ENCODE measurements around the gene AKT1.
"Not testable (repeated sequence)": the region's sequence is repeated elsewhere in the genome, so short reads cannot be mapped to it uniquely, and the experiment has no call there.

AKT1 gene

DNA sequence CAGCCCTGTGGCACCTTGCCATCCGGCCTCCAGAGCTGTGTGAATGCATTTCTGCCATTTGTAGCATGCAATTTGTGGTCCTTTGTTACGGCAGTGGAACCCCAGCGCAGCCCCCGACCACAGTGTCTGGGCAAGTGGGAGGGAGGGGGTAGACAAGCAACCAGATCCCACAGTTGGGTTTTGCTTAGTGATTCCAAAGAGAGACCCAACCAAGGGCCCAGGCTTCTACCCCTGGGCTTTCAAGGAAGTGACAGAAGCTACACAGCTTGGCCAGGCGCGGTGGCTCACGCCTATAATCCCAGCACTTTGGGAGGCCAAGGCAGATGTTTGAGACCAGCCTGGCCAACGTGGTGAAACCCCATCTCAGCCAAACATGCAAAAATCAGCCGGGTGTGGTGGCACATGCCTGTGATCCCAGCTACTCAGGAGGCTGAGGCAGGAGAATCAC, 23.2 kb upstream of the AKT1 start:
- DNase-seq (ENCODE audit: low spot score), result no peak

DNA sequence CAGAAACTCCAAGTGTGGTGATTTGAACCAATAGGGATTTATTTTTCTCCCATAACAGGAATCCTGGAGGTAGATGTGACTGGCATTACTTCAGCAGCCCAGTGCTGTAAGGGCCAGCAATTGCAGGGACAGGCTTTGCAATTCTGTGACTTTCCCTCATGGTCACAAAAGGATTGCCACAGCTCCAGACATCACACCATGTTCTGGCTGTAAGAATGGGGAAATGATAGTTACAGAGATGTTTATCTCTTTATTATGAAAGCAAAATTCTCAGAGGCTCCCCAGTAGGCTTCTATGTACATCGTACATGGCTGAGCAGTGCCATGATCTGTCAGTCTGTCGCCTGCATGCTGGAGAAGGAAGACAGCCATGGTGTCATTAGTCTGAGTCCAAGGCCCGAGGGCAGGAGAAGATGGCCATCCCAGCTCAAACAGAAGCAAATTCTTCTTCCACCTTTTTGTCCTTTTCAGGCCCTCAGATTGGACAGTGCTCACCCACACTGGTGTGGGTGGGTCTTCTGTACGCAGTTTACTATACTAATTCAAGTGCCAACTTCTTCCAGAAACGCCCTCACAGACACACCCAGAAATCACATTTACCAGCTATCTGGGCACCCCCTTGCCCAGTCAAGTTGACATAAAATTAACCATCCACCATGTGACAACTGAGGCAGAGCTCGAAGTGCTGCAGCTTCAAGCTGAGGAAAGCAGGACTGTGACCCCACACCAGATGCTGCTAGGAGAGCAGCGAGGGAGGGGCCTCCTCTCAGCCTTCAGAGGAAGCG, 22.6 kb upstream of the AKT1 start:
- DNase-seq (ENCODE audit: low spot score), result no peak

DNA sequence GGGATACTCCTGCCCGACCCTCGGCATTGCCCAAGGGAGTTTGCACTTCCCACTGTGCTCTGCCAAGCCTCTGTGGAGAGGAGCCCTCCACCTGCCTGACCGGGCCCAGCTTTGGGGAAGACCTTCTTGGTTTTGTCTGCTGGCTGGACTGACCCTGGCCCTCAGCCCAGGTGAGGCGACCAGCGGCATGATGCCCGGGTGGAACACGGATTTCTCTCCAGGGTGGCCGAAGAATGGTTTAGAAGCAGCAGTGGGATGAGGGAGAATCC, 21.0 kb upstream of the AKT1 start:
- no peak for DNase-seq (ENCODE audit: low spot score)

DNA sequence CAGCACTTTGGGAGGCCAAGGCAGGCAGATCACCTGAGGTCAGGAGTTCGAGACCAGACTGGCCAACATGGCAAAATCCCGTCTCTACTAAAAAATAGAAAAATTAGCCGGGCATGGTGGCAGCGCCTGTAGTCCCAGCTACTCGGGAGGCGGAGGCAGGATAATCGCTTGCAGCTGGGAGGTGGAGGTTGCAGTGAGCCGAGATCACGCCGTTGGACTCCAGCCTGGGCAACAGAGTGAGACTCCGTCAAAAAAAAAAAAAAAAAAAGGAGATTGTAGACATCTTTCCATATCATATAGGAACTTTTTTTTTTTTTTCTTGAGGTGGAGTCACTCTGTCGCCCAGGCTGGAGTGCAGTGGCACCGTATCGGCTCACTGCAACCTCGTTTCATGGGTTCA, 19.2 kb upstream of the AKT1 start:
- not testable (repeated sequence) for DNase-seq (ENCODE audit: low spot score)

DNA sequence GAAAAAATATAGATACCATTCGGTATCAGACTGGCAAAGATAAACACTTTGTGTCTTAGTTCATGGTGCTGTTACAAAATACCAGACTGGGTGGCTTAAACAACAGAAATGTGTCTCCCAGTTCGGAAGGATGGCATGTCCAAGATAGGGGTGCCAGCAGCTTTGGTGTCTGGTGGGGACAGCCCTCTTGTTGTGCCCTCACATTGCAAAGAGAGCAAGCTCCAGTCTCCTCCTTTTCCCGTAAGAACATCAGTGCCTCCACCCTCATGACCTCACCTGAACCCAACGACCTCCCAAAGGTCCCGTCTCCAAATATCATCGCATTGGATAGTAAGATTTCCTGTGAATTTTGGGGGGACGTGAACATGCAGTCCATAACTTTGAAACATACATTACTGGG, 17.7 kb upstream of the AKT1 start:
- no peak for DNase-seq (ENCODE audit: low spot score)

DNA sequence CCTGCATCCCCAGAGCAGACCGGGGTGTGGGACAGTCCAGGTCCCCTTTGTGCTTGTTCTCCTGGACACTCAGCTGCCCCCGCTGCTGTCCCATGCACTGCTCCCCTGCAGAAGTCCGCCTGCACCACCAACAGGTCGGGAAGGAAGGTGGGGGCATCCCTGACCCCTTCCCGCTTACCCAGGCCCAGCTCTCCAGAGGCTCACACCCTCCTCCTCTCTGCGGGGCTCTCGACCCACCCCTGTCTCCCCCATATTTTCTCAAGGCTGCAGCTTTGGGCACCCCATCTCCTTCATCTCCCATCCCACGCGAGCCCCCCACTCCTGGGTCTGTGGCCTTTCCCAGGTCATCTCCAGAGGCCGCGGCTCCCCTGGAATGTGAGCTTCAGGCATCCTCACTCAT, 14.8 kb upstream of the AKT1 start:
- no peak for DNase-seq (ENCODE audit: low spot score)

DNA sequence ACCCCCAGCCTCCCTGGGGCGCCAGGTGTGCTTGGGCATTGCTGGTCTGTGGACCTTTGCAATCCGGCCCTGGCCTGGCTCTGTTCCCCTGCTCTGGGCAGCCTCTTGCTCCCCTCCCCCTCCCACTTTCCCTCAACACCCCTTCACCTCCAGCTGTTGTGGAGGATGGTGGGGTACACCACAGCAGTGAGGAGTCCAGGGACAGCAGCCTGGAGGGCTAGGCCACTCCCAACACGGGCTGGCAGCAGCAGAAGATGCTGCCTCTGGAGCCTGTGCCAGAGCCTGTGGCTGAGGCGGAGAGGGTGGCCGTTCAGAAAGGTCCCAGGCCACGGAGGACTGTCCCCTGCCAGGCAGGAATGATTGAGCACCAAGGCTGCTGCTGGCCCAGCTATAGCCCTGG, 12.9 kb upstream of the AKT1 start:
- DNase-seq (ENCODE audit: low spot score), result no peak

DNA sequence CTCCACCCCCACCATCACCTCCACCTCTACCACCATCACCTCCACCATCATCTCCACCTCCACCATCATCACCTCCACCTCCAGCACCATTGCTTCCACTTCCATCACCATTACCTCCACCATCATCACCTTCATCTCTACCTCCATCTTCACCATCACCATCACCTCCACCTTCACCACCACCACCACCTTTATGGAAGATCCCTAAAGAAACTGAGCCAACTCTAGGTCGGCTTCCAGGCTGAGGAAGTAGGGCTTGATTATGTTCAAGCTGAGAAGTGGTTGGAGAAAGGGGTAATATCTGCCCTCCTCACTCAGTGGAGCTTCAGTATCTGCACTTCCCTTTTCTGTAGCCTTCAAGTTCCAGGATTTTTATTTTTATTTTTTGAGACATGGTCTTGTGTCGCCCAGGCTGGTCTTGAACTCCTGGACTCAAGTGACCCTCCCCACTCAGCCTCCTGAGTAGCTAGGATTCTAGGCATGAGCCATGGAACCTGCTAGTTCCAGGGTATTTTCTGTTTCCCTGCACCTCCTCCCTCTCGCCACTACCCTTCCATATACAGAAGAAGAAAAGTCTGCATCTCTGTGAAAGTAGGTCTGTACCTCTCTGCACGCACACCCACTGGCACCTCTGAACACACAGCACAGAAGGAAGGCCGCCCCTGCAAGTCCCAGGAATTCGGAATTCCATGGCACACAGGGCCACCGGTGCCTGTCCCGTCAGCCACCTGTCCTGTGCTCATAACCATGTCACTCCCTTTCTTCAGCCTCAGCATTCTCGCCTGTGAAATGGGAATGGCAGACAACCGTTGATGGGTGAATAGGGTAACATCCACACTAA, 11.3 kb upstream of the AKT1 start:
- no peak for DNase-seq (ENCODE audit: low spot score)

DNA sequence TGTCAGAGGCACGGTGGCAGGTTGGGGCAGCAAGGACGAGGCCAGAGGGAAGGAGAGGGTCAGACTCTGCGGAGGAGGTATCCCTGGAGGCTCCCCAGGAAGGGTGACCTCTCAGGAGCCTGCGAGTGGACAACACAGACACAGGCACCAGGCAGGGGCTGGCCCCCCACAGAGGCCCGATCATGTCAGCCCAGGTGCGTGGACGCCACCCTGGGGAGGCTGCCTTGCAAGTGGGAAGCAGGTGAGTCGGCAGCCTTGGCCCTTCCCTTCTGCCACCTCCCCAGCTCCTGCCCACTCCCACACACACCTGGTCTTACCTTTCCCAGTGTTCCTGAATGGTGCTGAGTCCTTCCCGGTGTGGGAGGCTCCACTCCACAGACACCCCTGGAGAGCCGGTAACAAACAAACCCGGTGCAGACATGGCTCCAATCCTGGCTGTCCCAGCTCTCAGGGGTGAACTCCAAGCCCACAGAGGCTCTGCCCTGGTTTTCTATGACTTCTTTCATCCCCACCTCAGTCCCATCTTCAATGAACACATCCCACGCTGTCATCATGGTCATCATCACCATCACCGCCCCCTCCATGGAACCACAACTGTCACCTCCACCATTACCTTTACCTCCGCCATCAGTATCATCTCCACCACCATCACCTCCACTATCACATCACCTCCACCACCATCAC, 10.5 kb upstream of the AKT1 start:
- no peak for DNase-seq (ENCODE audit: low spot score)

DNA sequence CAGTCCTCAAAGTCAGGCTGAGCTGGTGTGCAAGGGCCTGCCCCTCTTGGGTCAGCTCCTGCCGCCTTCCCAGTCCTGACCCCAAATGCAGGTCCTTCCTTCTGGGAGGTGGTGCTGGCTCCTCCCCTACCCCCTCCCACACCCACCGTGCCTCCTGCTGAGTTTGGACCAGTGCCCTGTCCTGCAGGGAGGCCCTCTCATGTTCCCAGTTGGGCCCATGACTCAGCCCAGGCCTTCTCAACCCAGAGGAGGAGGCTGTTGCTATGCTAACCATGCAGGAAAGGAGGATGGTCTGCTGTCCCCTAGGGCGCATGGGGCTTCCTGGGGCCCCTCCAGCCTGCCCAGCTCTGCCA, 9.8 kb upstream of the AKT1 start:
- DNase-seq (ENCODE audit: low spot score), result no peak

DNA sequence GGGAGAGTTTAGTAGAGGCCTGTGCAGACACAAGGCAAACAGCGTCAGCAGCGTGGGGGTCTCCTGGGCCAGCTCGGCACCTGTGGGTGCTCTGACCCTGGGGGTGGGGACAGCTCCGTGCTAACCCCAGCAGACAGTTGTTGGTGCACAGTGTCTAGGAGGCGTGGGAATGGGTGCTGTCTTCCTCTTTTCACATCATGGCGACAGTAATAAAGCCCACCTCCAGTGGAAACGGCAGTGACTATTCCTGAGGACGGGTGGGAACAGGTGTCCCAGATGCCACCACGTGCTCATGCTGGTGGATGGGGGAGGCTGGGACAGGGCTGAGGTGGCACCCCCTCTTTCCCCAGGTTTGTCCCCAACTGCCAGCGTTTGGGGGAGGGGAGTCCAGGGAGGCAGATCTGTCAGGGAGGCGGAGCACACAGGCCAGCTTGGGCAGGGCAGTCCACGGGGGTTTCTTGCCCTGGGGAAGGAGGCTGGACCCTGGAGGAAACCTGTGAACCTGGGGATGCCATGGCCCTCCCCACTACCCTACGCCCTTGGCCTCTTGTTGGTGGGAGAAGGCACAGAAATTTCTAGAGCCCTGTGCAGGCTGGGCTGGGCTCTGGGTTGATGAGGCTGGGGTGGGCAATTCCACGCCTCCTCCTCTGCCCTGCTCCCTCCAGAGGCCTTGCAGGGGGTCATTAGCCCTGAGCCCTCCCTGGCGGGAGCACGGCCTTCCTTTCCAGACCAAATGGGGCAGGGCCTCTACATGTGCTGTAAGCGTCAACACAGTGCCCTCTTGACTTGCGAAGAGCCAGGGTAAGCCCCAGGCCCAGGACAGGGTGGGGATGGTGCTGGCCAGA, 9.2 kb upstream of the AKT1 start:
- DNase-seq (ENCODE audit: low spot score), result no peak

DNA sequence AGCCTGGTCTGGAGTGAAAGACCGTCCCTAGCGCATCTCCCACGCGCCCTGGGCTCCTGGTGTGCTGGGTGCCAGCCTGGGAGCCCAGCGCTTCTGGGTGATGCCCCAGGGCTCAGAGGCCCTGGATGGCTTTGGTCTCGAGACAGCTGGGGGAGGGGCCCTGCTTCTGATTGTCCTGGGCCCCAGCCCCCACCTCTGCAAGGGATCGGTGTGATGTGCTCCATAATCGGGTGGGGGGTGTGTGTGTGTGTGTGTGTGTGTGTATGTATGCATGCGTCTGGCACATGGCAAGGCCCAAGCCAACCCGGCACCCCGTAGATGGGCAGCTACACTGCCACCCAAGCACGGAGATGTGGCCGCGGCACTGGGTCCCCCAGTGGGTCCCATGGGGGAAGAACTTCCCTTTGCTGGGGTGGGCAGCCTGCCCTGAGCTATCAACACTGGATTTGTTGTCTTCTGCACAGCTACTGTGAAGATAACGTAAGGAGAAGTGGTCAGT, 8.4 kb upstream of the AKT1 start:
- no peak for DNase-seq (ENCODE audit: low spot score)

DNA sequence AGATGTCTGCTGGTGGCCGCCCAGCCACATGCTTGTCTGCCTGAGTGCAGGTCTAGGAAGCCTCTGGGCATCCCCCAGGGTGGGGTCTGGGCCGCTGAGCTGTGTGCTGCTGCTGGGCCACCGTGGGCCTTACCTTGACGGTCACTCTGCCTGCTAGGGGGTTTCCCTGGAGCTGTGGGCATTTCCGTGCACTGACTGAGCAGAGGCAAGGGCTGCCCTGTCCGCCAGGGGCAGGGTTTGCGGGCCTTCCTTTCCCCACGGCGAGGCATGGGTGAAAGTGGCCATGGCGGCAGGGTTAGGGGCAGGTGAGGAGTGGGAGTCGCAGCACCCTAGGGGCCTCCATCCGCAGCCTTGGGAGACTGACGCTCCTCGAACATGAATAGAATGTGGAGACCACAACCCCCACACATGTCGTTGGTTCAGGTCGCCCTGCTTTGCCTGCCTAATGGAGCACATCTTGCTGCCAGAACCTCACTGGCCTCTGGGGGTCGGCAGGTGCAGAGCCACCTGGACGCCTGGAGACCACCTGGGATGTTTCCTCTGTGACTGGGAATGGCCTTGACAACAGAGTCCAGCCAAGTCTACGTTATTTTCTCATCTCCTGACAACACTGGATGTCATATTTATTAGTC, 7.8 kb upstream of the AKT1 start:
- DNase-seq (ENCODE audit: low spot score), result no peak

DNA sequence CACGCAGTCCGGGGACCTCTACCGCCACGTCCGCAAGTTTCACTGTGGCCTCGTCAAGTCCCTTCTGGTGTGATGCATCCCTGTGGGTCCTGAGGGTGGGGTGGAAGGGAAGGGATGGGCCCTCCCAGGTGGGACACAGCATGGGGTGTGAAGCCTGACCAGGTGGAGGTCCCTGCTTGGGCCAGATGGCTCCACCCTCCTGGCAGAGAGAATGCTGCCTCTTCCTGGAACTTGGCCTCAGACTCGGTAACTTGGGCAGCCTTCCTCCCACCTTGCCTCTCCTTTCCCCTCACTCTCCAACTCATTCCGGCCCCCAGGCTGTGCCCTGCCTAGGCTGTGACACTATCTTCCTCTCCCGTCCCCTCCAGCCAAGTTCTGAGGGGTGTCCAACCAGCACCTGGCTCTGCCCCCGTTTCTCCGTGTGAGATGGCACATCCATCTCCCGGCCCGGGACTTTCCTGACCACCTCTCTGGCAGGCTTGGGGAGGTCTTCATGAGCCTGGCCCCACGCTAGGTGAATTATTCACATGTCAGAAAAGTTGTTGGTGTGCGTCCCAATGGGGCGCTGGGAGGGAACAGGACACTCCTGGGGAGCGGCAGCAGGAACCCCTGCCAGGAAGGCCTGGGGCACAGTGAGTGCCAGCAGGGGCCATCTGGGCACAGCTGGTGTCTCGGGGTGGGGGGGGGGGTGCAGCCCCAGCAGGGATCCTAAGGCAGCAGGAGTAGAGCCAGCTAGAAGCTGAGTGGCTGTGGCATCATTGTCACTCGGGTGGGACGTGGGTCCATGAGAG, 7.0 kb upstream of the AKT1 start:
- no peak for DNase-seq (ENCODE audit: low spot score)

DNA sequence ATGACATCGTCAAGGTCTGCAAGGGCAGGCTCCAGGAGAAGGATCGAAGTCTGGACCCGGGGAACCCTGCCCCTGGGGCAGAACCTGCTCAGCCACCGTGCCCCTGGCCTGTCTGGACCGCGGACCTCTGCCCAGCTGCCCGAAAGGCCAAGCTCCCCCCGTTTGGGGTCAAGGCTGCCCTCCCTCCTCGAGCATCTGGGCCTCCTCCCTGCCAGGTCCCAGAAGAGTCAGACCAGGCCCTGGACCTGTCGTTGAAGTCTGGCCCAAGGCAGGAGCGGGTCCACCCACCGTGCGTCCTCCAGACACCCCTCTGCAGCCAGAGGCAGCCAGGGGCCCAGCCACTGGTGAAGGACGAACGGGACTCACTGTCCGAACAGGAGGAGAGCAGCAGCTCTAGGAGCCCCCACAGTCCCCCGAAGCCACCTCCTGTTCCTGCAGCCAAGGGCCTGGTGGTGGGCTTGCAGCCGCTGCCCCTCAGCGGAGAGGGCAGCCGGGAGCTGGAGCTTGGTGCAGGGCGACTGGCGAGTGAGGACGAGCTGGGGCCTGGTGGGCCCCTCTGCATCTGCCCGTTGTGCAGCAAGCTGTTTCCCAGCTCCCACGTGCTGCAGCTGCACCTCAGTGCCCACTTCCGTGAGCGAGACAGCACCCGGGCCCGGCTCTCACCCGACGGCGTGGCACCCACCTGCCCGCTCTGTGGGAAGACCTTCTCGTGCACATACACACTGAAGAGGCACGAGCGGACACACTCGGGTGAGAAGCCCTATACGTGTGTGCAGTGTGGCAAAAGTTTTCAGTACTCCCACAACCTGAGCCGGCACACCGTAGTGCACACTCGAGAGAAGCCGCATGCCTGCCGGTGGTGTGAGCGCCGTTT, 6.2 kb upstream of the AKT1 start:
- no peak for DNase-seq (ENCODE audit: low spot score)

DNA sequence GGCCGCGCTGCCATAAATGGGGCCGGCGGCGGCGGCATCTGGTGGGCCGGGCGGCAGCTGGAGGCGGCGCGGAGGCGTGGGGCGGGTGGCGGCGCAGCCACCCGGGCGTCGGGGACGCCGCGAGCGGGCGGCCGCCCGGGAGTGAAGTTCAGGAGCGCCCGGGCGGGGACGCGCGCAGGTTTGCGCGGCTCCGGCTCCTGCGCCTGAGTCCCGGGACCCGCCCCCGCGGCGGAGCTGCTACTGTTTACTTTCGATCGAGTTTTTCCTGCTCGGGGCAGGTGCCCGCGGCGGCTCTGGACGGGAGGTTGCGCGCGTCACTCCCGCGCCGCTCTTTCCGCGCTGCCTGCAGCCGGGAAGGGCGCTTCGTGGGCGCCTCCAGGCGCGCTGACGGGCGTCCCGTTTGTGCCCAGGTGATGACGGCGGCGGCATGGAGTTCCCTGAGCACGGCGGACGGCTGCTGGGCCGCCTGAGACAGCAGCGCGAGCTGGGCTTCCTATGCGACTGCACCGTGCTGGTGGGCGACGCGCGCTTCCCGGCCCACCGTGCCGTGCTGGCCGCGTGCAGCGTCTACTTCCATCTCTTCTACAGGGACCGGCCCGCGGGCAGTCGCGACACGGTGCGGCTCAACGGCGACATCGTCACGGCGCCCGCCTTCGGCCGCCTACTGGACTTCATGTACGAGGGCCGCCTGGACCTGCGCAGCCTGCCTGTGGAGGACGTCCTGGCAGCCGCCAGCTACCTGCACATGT, 5.4 kb upstream of the AKT1 start, which contains the start of gene ZBTB42:
Gene ZBTB42, plus strand, starts transcription at position 331 of the 749 bp plus-strand sequence. Its CDS starts 97 bp downstream, at position 428.
- no peak for DNase-seq (ENCODE audit: low spot score)

DNA sequence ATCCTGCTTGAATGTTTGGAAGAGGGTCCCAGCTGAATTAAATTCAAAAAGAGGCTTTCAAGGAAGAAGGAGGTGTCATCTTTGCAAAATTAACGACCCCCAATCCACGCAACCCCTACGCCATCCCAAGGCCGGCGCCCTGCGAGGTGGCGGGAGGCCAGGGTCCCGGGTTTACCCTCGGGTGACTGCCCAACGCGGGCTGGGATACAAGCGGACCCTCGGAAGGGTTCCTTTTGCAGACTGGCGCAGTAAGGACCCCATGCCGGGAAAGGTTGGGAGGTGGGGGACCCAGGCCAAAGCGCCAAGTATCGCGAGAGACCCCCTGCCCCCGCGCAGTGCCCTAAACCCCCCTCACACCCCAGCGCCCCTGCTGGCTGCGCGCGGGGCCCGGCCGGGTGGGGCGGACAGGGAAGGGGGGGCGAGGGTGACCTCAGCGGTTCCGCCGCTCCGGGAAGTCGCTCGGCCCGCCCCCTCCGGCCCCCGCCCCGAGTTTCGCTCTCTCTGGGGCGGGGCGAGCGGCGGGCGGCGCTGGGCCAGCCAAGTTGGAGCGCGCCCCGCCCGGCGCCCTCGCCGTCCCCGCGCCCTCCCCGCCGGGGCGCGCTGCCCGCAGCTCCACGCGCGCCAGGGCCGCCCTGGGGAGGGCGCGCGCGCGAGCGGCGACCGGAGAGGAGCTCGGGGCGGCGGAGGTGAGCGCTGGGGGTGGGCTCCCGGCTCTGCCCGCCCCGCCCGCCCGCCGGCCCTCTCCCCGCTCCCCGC, 4.6 kb upstream of the AKT1 start:
- DNase-seq (ENCODE audit: low spot score), result peak; percentile 76

Measured in ecto neural progenitor cell (in vitro differentiated cells).